ENCODE results near the gene TCN2.

DNA sequence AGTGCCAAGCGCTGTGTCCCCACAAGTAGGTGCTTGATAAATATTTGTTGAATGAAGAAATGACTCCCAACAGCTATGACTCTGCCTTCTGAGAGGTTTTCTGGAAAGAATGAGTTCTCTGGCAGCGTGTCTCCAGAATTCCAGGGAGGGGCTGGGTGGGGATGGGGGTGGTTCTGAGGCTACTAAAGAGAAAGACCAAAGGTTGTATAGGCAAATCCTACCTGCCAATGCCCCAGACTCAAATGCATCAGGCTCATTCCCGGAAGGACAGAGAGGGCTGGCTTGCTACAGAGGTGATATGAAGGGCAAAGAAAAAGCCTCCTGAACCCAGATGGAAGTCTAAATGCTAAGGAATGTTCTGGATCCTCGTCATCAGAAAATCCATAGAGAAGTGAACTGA, 58.8 kb downstream of the TCN2 start:
- TF ChIP-seq, protein P1, sequence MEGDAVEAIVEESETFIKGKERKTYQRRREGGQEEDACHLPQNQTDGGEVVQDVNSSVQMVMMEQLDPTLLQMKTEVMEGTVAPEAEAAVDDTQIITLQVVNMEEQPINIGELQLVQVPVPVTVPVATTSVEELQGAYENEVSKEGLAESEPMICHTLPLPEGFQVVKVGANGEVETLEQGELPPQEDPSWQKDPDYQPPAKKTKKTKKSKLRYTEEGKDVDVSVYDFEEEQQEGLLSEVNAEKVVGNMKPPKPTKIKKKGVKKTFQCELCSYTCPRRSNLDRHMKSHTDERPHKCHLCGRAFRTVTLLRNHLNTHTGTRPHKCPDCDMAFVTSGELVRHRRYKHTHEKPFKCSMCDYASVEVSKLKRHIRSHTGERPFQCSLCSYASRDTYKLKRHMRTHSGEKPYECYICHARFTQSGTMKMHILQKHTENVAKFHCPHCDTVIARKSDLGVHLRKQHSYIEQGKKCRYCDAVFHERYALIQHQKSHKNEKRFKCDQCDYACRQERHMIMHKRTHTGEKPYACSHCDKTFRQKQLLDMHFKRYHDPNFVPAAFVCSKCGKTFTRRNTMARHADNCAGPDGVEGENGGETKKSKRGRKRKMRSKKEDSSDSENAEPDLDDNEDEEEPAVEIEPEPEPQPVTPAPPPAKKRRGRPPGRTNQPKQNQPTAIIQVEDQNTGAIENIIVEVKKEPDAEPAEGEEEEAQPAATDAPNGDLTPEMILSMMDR (IDR thresholded peaks at IDR 0.05; ENCODE audit: low read depth, low read length, missing input control) = no peak
- TF ChIP-seq, protein P2, sequence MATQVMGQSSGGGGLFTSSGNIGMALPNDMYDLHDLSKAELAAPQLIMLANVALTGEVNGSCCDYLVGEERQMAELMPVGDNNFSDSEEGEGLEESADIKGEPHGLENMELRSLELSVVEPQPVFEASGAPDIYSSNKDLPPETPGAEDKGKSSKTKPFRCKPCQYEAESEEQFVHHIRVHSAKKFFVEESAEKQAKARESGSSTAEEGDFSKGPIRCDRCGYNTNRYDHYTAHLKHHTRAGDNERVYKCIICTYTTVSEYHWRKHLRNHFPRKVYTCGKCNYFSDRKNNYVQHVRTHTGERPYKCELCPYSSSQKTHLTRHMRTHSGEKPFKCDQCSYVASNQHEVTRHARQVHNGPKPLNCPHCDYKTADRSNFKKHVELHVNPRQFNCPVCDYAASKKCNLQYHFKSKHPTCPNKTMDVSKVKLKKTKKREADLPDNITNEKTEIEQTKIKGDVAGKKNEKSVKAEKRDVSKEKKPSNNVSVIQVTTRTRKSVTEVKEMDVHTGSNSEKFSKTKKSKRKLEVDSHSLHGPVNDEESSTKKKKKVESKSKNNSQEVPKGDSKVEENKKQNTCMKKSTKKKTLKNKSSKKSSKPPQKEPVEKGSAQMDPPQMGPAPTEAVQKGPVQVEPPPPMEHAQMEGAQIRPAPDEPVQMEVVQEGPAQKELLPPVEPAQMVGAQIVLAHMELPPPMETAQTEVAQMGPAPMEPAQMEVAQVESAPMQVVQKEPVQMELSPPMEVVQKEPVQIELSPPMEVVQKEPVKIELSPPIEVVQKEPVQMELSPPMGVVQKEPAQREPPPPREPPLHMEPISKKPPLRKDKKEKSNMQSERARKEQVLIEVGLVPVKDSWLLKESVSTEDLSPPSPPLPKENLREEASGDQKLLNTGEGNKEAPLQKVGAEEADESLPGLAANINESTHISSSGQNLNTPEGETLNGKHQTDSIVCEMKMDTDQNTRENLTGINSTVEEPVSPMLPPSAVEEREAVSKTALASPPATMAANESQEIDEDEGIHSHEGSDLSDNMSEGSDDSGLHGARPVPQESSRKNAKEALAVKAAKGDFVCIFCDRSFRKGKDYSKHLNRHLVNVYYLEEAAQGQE (IDR thresholded peaks at IDR 0.05) = no peak
- TF ChIP-seq TAF1 (conservative IDR thresholded peaks at IDR 0.05) (no peak), SP1 (IDR thresholded peaks at IDR 0.05) (no peak), GABPA (IDR thresholded peaks at IDR 0.05 in 1 of 2, conservative IDR thresholded peaks at IDR 0.05 in 1 of 2) (no peak), RXRA (IDR thresholded peaks at IDR 0.05) (no peak), NR2F2 (IDR thresholded peaks at IDR 0.05) (no peak), RAD21 (IDR thresholded peaks at IDR 0.05) (no peak), JUND (IDR thresholded peaks at IDR 0.05) (no peak)
- TF ChIP-seq, protein P3, sequence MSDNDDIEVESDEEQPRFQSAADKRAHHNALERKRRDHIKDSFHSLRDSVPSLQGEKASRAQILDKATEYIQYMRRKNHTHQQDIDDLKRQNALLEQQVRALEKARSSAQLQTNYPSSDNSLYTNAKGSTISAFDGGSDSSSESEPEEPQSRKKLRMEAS (IDR thresholded peaks at IDR 0.05) = no peak
- TF ChIP-seq, protein P4, sequence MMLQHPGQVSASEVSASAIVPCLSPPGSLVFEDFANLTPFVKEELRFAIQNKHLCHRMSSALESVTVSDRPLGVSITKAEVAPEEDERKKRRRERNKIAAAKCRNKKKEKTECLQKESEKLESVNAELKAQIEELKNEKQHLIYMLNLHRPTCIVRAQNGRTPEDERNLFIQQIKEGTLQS (IDR thresholded peaks at IDR 0.05) = no peak
- TF ChIP-seq, protein P5, sequence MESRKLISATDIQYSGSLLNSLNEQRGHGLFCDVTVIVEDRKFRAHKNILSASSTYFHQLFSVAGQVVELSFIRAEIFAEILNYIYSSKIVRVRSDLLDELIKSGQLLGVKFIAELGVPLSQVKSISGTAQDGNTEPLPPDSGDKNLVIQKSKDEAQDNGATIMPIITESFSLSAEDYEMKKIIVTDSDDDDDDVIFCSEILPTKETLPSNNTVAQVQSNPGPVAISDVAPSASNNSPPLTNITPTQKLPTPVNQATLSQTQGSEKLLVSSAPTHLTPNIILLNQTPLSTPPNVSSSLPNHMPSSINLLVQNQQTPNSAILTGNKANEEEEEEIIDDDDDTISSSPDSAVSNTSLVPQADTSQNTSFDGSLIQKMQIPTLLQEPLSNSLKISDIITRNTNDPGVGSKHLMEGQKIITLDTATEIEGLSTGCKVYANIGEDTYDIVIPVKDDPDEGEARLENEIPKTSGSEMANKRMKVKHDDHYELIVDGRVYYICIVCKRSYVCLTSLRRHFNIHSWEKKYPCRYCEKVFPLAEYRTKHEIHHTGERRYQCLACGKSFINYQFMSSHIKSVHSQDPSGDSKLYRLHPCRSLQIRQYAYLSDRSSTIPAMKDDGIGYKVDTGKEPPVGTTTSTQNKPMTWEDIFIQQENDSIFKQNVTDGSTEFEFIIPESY (IDR thresholded peaks at IDR 0.05) = no peak

All from liver (tissue), 3 donors.